HK-2 (cell line): ENCODE measurements around the gene CERCAM.

Experiments used
- DNase-seq: peaks from one replicate; pipeline ENCODE4 v3.0.0-alpha.2; 2018; ENCODE audit not compliant: unreplicated experiment

Gene CERCAM, protein sequence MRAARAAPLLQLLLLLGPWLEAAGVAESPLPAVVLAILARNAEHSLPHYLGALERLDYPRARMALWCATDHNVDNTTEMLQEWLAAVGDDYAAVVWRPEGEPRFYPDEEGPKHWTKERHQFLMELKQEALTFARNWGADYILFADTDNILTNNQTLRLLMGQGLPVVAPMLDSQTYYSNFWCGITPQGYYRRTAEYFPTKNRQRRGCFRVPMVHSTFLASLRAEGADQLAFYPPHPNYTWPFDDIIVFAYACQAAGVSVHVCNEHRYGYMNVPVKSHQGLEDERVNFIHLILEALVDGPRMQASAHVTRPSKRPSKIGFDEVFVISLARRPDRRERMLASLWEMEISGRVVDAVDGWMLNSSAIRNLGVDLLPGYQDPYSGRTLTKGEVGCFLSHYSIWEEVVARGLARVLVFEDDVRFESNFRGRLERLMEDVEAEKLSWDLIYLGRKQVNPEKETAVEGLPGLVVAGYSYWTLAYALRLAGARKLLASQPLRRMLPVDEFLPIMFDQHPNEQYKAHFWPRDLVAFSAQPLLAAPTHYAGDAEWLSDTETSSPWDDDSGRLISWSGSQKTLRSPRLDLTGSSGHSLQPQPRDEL

DNA sequence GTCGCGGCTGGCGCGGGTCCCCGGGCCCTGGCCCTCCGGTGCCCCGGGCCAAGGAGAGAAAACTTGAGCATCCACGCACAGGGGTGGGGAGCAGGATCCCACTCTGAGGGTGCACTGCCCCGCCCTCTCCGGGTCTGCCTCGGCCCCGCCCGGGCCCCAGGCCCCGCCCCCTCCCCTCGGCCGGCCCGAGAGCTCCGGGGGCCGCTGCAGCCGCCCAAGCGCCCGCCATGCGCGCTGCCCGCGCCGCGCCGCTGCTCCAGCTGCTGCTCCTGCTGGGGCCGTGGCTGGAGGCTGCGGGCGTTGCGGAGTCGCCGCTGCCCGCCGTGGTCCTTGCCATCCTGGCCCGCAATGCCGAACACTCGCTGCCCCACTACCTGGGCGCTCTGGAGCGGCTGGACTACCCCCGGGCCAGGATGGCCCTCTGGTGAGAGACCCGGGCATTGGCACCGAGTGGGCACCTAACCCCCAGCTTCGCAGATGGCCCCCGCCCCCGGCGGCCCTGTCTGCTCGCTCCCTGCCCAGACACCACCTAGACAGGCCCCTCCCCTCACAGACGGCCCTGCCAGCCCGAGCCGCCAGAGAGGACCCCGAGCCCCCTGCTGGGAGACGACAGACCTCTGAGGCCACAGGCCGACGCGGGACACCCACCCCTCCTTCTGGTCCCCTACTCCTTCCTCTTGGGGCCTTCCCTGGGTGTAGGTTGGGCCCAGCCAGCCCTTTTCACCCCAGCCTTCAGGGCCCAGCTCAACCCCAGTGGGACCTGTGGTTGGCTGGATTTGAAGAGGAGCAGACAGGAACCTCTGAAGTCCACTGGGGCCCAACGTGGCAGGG lies at the start of gene CERCAM:
Gene CERCAM (plus strand): TSS at position 207 of the 831 bp plus-strand sequence. CDS start 21 bp downstream, at position 228.
- DNase-seq, result peak; percentile 63

DNA sequence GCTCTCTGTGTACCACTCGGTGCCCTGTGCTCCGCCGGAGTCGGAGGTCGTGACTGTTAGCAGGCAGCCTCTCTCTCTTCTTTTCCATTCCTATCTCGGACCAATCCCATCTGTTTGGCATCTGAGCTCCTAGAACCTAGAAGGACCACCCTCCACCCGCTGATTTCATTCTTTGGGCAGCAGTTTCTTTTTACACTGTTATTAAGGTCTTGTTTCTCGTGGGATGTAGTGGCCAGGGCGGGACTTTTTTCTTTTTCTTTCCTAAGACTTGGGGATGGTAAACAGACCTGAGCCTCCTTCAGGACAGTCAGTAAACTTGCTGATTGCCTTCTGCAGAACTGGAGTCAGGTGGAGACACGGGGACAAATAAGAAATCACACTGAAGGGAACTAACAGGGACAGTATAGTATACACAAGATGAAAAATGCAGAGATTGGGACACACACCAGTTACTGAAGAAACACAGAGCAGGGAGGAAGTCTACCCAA lies 49.0 kb upstream of the CERCAM start:
- no peak for DNase-seq

DNA sequence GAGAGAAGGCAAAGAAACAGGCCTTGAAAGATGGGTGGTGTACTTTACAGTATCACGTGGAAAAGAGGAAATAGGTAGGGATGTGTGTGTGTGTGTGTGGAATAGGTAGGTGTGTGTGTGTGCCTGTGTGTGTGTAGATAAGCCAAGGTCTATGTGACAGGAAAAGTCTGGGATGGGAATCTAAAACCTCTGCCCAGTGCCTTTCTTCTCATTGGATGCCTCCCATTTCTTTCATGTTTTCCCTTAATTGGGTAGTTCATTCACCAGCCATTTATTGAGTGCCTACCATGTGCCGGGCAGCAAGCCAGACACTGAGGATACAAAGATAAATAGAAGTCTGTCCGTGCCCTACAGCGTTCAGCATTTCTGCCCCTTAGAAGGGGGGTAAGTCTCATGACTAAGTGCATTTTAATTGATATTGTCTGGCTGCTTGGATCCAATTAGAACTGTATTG lies 48.4 kb upstream of the CERCAM start:
- DNase-seq, result peak; percentile 18

DNA sequence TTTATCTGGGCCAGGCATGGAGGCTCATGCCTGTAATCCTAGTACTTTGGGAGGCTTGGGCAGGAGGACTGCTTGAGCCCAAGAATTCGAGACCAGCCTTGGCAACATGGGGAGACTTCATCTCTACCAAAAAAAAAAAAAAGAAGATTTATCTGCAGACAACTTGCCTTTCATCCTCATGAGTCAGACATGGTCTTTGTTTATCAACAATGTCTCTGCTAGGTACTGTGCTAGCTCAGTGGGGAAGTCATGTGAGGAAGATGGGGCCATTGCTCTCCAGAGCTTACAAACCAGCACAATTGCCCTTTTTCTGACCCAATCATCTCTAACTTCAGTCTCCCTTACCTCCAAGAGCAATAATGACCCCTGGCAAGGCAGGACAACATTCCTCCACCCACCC lies 47.9 kb upstream of the CERCAM start:
- DNase-seq, result no peak

DNA sequence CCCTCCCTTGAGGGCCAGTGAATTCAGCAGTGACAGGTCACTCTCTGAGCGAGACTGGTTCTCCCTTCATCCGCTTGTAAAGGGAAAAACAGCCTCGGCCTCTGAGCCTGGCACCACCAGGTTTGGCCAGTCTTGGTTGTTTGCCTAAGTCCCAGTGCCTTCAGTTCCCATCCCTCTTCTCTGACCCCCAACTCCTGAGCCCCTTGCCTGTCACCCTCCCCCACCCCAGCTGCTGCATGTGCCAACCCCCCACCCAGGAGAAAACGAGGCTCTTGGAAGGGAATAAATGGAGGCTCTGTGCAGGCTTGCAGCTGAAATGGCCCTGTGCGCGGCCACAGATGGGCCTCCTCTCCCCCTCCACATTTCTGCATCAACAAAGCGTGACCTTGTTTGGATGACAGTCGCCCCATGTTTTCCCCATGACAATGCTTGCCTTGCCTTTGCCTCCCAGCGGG lies 46.4 kb upstream of the CERCAM start:
- DNase-seq, result no peak

DNA sequence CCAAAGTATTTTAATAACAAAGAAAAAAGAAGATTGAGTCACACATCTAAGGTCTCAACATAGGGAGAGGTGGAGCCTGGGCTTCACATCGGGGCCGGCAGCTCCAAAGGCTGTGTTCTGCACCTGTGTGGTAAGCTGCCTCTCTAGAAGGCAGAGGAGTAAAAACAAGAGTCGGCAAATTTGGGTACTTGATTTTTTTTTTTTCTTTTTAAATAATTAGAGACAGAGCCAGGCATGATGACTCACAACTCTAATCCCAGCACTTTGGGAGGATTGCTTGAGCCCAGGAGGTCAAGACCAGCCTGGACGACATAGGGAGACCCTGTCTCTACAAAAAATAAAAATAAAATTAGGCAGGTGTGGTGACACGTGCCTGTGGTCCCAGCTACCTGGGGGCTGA lies 44.8 kb upstream of the CERCAM start:
- DNase-seq, result no peak

DNA sequence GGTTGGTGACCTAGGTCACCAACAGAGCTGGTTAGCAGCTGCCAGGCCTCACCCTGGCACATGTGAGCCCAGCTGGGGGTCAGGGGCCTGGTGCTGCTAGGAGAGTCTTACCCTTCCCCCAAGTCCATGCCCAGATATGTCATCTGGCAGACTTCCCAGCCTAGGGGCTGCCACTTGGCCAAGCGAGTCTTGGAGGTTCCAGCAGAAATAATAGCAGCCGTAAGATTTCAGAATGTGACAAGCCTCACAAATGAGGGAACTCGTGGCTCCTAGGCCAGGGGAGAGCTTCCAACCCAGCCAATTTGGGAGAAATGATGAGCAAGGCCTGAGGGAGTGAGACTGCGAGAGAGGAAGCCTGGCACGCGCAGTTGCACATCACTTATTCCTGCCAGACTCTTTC lies 38.4 kb upstream of the CERCAM start:
- DNase-seq, result no peak

DNA sequence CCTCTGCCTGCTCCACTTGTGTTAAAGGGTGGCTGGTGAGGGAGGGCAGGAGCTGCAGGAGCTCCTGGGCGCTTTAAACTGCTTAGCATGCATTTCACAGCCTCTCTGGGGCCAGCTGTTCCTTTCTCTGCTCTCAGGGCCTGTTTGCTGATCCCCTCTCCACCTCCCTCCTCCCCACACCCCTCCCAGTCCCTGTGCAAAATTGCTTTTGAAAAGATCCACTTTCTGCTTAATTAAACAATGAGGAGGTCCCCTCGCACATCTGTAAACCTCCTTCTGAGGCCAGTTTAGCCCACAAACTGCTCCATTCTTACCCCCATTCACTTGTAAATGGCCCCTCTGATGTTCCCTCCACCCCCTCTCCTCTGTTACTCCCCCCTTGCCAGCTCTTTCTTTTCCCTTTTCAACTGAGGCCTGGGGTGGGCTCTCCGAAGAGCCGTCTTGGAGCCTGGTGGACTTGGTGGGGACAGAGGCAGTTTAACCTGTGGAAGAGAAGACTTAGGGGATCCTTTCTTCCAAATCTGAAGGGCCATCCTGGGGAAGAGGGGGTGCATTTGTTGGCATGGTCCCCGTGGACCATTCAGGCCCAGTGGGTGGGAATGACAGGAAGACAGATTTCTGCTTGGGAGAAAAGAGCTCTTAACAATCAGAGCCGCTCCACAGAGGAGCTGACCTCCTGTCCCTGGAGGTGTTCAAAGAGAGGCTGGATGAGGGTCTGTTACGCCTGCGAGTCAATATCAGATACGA lies 37.5 kb upstream of the CERCAM start:
- DNase-seq, result no peak

DNA sequence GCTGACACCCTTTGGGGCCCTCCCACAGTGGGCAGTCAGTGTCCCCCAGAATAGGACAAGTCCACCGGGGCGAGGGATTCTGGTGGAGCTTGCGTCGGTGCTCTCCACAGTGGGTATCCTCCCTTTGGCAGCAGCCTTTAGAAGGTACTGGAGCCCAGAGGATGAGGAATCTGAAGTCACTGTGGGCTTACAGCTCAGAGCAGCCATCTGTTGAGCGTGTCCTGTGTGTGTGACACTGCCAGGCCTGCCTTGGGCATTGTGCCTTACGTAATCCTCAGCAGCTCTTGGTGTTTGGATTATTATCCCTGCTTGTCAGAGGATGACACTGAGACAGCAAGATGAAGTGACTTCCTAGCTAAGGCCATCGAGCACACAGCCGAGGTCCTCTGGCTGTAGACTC lies 36.9 kb upstream of the CERCAM start:
- no peak for DNase-seq

DNA sequence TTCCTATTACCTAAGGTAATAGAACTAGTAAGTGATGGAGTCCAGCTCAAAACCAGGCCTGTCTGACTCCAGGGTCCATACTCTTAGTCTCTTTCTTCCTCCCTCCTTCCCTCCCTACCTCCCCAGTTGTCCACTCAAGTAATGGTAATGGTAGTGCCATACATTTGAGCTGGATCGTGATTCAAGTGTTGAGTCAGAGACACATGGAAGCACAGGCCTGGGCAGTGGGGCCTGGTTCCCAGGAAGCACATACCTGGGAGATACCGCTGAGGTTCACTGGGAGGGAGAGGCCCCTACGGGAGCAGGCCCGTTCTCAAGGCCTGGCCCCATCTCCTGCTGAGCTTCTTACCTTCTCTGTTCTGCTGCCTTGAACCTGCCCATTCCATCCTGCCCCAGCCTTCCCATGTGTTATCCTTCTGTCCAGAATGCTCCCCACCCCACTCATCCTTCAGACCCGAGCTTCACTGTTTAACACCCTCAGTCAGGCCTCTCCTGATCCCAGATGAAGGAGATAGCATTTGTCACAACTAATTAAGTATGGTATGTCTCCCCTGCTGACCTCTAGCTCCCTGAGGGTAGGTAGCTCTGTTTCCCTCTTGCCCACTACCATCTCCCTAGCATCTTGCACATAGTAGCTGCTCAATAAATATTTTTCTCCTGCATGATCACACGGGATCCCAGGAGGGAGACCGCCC lies 35.7 kb upstream of the CERCAM start:
- no peak for DNase-seq

DNA sequence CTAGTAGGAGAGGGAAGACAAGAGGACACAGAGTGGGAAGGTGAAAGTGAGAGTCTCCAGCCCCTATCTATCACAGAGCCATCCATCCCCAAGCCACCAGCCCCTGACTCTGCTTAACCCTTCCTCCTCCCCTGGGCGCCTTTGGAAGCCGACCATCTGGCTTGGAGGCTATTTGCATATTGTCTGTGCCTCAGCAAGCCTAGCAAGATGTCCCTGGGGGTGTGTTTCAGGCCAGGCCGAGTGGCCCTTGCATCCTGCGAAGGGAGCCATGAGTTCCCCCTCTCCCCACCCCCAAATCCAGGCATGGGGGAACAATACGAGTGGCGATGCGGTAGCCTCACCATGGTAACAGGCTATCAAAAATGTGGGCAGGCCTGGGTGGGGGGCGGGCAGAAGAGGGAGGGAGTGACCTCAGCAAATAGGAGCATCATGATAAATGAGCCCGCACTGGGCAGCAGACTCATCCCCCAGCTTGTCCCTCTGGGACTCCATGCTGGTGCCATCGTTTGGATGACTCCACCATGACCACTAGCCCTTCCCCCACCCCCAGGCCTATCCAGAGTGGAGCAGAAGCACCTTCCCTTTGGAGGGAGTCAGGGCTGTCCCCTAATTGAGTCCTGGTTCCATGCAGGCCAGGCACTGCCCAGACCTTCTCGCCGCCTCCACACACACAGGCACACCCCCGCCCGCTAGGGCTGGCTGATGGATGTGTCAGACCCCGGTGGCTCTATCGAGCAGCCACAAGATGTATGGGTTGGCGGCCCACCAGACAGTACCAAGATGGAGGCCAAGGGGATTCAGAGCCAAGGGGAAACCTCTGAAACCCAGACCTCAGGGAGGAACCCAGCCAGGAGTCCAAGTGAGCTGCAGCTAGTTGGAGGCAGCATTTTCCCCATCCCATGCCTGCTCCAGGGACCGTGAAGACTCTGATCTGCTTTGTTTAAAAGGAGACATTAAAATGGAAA lies 34.9 kb upstream of the CERCAM start:
- DNase-seq, result no peak

DNA sequence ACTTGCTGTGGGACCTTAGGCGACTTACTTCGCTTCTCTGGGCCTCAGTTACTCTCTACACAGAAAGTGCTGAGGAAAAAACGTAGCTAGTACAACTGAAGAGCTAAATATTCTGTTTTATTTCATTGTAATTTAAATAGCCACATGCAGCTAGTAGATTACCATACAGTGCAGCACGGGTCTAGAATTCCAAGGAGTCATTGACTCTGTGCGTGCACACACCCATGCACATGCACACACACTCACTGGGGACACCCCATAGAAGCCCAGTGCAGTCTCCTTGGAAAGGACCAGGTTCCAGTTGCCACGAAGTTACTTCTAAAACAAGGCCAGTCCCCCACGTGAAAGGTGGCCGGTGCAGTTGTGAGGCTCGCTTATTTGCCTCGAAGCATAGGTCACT lies 32.5 kb upstream of the CERCAM start:
- DNase-seq, result no peak

DNA sequence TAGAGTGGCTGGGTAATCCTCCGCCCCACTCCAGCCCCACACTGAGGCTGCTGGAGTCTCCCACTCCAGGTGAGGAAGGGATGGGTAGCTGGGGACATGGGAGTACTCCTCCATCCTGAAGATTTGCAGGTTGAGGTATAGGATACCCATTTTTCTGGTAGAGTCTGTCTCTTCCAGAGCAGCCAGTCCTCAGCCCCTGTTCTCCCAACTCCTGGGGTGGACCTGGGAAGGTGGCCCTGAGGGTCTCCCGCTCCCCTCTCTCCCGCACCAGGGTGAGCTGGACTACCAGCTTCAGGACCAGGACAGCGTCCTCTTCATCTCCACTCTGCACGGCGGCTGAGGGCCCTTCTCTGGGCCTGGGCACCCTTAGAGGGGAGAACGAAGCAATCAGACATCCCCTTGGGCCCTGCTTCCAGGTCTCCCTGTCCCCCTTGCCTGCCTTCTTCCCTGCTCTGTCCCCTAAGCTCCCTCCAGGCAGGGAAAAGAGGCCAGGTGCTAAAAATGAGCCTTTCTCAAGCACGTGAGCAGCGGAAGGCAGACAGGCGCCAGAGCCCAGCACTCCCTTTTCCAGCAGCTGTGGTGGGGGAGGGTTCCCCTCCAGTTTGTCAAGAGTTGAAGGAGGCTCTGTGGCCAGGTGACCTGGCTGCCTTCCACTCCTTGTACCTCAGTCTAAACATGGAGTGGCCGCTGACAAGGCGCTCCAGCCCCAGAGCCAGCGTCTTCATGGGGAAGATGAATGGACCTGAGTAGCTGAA lies 31.1 kb upstream of the CERCAM start:
- no peak for DNase-seq

DNA sequence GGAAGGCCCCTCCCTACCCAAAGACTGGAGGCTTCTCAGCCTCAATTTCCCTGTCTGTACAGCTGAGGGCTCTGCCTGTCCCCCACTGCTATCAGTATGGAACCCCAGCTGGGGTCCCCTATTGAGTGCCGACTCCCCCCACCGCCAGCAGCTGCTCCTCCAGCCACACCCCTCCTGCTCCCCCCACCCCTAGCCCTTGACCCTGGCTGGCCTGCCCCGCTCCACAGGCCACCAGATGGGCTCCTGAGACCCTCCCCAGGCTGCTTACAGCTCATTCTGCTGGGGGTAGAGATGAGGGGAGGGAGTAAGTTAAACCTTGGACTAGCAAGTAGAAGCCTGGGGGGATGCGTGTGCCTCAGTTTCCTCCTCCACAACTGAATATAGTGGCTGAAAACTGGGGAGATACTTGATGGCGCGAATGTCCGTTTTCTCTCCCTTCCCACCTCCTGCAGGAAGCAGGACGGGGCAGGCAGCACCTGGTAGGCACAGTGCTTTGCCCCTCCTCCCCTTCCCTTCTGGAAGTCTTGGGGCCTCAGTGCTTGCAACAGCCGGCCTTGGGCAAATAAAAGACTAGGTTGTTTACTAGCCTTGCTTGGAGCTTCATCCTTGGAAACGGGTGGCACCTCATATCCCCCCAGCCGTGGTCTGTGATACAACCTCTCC lies 30.4 kb upstream of the CERCAM start:
- no peak for DNase-seq

DNA sequence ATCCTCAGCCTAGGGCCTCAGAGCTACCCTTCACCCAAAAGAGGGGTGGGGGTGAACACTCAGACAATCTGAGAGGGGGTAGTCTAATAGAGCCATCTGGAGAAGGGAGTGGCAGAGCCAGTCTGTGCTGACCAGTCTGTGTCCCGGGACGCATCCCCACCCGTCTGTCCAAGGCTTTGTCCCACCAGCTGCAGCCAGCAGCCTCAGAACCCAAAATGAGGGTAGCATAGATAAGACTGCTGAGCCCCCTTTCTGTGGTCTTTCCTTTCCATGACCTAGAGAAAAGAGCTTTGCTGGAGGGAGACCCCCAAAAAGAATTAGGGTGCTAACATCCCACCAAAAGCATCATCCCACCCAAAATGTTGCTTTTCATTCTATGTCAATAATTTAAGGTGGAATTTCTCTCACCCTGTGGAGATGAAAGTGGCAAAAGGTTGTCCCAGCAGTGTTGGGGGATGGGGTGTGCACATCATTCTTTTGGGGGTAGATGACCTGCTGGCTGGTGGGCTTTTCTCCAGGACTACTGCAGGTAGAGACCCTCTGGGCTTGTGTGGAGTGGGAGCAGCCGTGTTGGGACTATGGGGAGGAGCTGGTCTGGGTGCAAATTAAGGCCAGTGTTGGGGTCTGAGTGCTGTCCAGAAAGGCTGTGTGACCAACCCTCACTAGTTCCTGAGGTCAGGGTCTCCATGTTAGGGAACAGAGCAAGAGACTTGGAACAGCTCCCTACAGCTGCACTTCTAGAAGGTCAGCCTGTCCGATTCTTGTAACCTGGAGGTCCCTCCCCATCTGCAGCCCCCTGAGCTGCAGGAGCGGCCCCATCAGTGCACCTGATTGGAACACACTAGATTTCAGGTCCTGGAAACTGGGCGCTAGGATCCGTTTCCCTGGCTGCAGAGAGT lies 29.6 kb upstream of the CERCAM start:
- no peak for DNase-seq

DNA sequence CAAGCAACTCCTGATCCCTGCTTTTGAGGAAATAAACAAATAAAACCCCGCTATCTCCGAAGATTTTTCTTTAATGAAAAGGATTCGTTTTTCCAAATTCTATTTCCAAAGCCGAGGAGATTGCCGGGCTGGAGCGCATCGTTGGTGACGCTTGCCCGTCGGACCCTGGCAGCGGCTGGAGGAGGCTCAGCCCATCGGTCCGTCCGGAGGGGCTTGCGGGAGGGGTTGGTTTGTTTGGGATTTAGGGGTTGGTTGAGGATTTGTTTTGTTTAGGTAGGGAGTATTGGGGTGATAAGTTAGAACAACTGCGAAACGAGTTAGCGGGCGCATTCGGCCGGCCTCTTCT lies 28.7 kb upstream of the CERCAM start:
- DNase-seq, result no peak

DNA sequence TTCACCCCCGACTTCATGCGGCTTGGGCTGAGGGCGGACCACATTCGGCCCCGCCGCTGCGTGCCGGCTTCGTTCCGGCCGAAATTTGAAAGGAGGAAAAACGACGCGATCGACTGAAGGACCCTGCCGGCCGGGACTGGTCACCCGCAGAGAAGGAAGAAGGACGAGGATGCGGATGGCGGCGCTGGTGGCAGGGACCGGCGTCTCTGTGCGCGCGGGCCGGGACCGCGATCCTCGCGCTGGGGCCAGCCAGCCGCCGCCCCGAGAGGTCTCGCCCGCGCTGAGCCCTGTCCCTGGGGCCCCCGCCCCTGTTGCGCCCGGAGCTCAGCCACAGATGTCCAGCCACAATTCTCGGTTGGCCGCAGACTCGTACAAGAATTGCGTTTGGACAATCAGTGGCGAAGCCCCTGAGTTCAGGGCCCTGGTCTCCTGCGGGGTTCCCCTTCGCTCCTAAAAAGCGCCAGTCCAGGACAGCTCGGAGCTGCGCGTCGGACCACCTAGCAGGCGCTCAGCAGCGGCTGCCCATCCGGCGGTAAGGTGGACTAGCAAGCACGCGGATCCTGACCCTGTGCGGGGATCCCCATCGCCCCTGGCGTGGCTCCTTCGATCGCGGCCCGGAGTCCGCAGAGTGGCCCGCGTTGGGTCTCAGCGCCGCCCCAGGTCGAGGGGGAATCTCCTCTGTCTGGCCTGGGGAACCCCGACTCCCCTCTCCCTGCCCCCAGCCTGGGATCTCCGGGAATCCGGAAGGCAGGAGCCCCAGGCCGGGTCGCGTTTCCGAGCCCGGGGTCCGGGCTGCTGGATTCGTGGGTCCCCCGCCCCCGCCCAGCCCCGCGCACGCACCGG lies 28.1 kb upstream of the CERCAM start:
- no peak for DNase-seq
